T-cell (primary cell): Measurements from ENCODE around the gene VPS29. TPM values are rescaled to one million over a fixed set of nuclear protein-coding genes. Genes with fewer than 3 reads are reported as not detected.
A peak's percentile ranks its signal among the peaks of the same experiment; 100 is the strongest.

Experiments
- ATAC-seq, 4 experiments: fragments of 200-7000 bp in 3 of 4; fragments of 150-1000 bp in 1 of 4; cut with Tn5 transposase; replicated peaks in 1 of 4; 1 replicate in 3 of 4; 2 replicates in 1 of 4; pipeline ENCODE4 v1.10.0; 2021; ENCODE audit warnings: moderate library complexity in 3 of 4, mild to moderate bottlenecking in 2 of 4, moderate number of reproducible peaks in 1 of 4
- CTCF ChIA-PET, 2 donors: fragments of 300-600 bp; sonication (Branson Sonifier 250); formaldehyde crosslinking; loops; one replicate each; lab custom pipeline; 2022; ENCODE audit warnings: antibody characterized with exemption in 2 of 2; lab: Charles Lee
- POLR2A ChIA-PET, 2 donors: fragments of 300-600 bp; sonication (Branson Sonifier 250); formaldehyde crosslinking; loops; one replicate each; lab custom pipeline; 2022; ENCODE audit warnings: antibody characterized with exemption in 2 of 2; lab: Charles Lee
- DNase-seq, 35 experiments: peaks; one replicate each; pipeline versions ENCODE4 v3.0.0 to v3.0.0-alpha.2; 2013 to 2023
- H3K27ac ChIP-seq: one replicate; pipeline ENCODE4 v1.5.1; 2013; ENCODE audit warnings: low read length
- H3K27me3 ChIP-seq, 2 experiments: replicated peaks in 1 of 2; 1 replicate in 1 of 2; 2 replicates in 1 of 2; pipeline versions ENCODE4 v1.6.1 to v1.7.0; 2013; ENCODE audit warnings: low read length in 1 of 2, mixed read lengths in 1 of 2; ENCODE audit not compliant: control insufficient read depth in 2 of 2, insufficient read depth in 2 of 2; ENCODE audit errors: extremely low read depth in 1 of 2
- H3K36me3 ChIP-seq, 2 donors: 1 replicate in 1 of 2; 2 replicates in 1 of 2; pipeline versions ENCODE4 v1.6.1 to v1.7.0; 2013; ENCODE audit warnings: low read length in 1 of 2; ENCODE audit not compliant: control insufficient read depth in 2 of 2, insufficient read depth in 1 of 2; ENCODE audit errors: extremely low read depth in 1 of 2
- H3K4me1 ChIP-seq, 2 experiments: 1 replicate in 1 of 2; 2 replicates in 1 of 2; pipeline versions ENCODE4 v1.6.1 to v1.7.0; 2013; ENCODE audit warnings: low read length in 2 of 2, mixed read lengths in 1 of 2; ENCODE audit not compliant: insufficient read depth in 2 of 2, control insufficient read depth in 1 of 2; ENCODE audit errors: extremely low read depth in 1 of 2
- H3K4me3 ChIP-seq, 2 donors: 1 replicate in 1 of 2; 2 replicates in 1 of 2; pipeline versions ENCODE4 v1.5.1 to v1.7.0; 2013; ENCODE audit warnings: mild to moderate bottlenecking in 2 of 2, low read length in 1 of 2, moderate library complexity in 1 of 2; ENCODE audit not compliant: control insufficient read depth in 1 of 2; ENCODE audit errors: extremely low read depth in 1 of 2
- H3K9me3 ChIP-seq: 2 replicates; pipeline ENCODE4 v1.7.0; 2013
- H3K27ac Mint-ChIP-seq, 2 donors: one replicate each; pipeline ENCODE4 v1.8.0; 2020 to 2021; ENCODE audit warnings: mild to moderate bottlenecking in 2 of 2, mixed read lengths in 2 of 2
- H3K27me3 Mint-ChIP-seq, 2 donors: one replicate each; pipeline ENCODE4 v1.8.0; 2021 to 2022; ENCODE audit warnings: mixed read lengths in 2 of 2
- H3K36me3 Mint-ChIP-seq: one replicate; pipeline ENCODE4 v1.8.0; 2021; ENCODE audit warnings: mixed read lengths
- H3K4me1 Mint-ChIP-seq, 3 donors: one replicate each; pipeline ENCODE4 v1.8.0; 2020 to 2022; ENCODE audit warnings: mixed read lengths in 3 of 3, mild to moderate bottlenecking in 1 of 3
- H3K4me3 Mint-ChIP-seq, 3 donors: one replicate each; pipeline ENCODE4 v1.8.0; 2020 to 2022; ENCODE audit warnings: mild to moderate bottlenecking in 3 of 3, mixed read lengths in 3 of 3, moderate library complexity in 3 of 3
- H3K9me3 Mint-ChIP-seq, 3 donors: one replicate each; pipeline ENCODE4 v1.8.0; 2020 to 2022; ENCODE audit warnings: mixed read lengths in 3 of 3
- WGBS: methylation state at CpG from one replicate; pipeline ENCODE4 v1.1.5; 2013; ENCODE audit warnings: missing lambda C conversion rate; ENCODE audit not compliant: insufficient coverage; 5-methylcytosine and 5-hydroxymethylcytosine counted together
- total RNA-seq, 35 experiments: library from RNA in 6 of 35; stranded (reverse) in 6 of 35; fragments of 120-200 nt in 1 of 35; gene quantifications; one replicate each; pipeline versions ENCODE4 v1.2.1 to v1.2.4 and lab custom pipeline; 2013 to 2026

Gene VPS29
- total RNA-seq, 5 donors from 2014 or later (not counting 1 experiment from before 2014, with no cell fraction given): 79.0 to 109 (median 95.4) TPM

- H3K27me3 ChIP-seq: no peaks in the 10 kb centered on the region
- WGBS: 0% methylated on average over 8 of the region's 17 CpGs
- peaks cover 20% of the 10 kb centered on the region in 2 experiments for H3K4me1 ChIP-seq
- H3K4me1 Mint-ChIP-seq: peaks cover 38 to 45% (median 41%) of the 10 kb centered on the region in 3 donors
- peak overlapping the region; percentile 98 for H3K27ac Mint-ChIP-seq
- ATAC-seq (peak; percentile 5 to 18 (median 8)), DNase-seq (peak in 9 of 35 experiments; percentile 1 to 50 (median 9))
- ChIA-PET CTCF (interaction anchor here in 1 of 2 donors (0.7 to 5.3 kb wide), 6 partner anchors 12 to 104 kb away, joined by 3 to 30 read pairs (median 4); partner anchors contain the start of genes ARPC3, FAM216A and GPN3), POLR2A (interaction anchor here in 1 of 2 donors (0.9 kb wide), 1 partner anchor 37 kb away, joined by 3 read pairs; no protein-coding TSS in a partner anchor)
- H3K4me3 Mint-ChIP-seq: peak overlapping the region; percentile 90 to 99 (median 97)
- H3K27me3 Mint-ChIP-seq: no peaks in the 10 kb centered on the region
- no peaks in the 10 kb centered on the region for H3K9me3 Mint-ChIP-seq
- no peaks in the 10 kb centered on the region for H3K36me3 ChIP-seq
- H3K4me3 ChIP-seq: peak overlapping the region; percentile 74 to 88
- peak overlapping the region; percentile 77 for H3K27ac ChIP-seq
- no peaks in the 10 kb centered on the region for H3K9me3 ChIP-seq
- H3K36me3 Mint-ChIP-seq: peaks cover 7% of the 10 kb centered on the region
These were observed 536 bp downstream of the VPS29 start for GRCh38 chr12:110501399-110501751.

GRCh38 chr12:110498984-110499706 is 2.8 kb downstream of the VPS29 start:
- DNase-seq: no peak

GRCh38 chr12:110475426-110475825 is 26.5 kb downstream of the VPS29 start:
- Histone ChIP-seq H3K27ac (no peak overlapping the region), H3K4me3 (no peak overlapping the region), H3K27me3 (no peaks in the 10 kb centered on the region), H3K9me3 (no peaks in the 10 kb centered on the region), H3K4me1 (no peaks in the 10 kb centered on the region), H3K36me3 (peaks cover 0 to 6% of the 10 kb centered on the region in 2 donors)
- ATAC-seq (no peak), DNase-seq (no peak)
- no peak overlapping the region for H3K4me3 Mint-ChIP-seq
- no peaks in the 10 kb centered on the region for H3K9me3 Mint-ChIP-seq
- H3K36me3 Mint-ChIP-seq: no peaks in the 10 kb centered on the region
- no CpG with 5 or more reads among the region's 7 CpGs for WGBS
- CTCF ChIA-PET: no interaction called here
- POLR2A ChIA-PET: interaction anchor here (0.6 to 0.7 kb wide), 2 partner anchors 75 to 471 kb away, joined by 3 to 5 read pairs; no protein-coding TSS in a partner anchor
- H3K27ac Mint-ChIP-seq: no peak overlapping the region
- H3K4me1 Mint-ChIP-seq: peaks cover 3 to 6% (median 6%) of the 10 kb centered on the region in 3 donors
- H3K27me3 Mint-ChIP-seq: no peaks in the 10 kb centered on the region

More at GRCh38 chr12:110498984-110499706, 2.8 kb downstream of the VPS29 start:
- Histone ChIP-seq H3K4me3 (no peak overlapping the region), H3K4me1 (peaks cover 20% of the 10 kb centered on the region in 2 experiments), H3K9me3 (no peaks in the 10 kb centered on the region), H3K36me3 (peaks cover 0 to 16% of the 10 kb centered on the region in 2 donors), H3K27me3 (no peaks in the 10 kb centered on the region), H3K27ac (peak overlapping the region; percentile 14)
- Mint-ChIP-seq H3K9me3 (no peaks in the 10 kb centered on the region), H3K36me3 (peaks cover 18% of the 10 kb centered on the region), H3K4me3 (peak overlapping the region; percentile 2 to 57 (median 55)), H3K4me1 (peaks cover 38 to 47% (median 45%) of the 10 kb centered on the region in 3 donors), H3K27ac (peak overlapping the region; percentile 22 to 46), H3K27me3 (no peaks in the 10 kb centered on the region)
- CTCF ChIA-PET: interaction anchor here in 1 of 2 donors (0.6 to 5.3 kb wide), 4 partner anchors 14 to 49 kb away, joined by 3 to 30 read pairs (median 3); partner anchors contain the start of genes ARPC3, FAM216A and GPN3
- no peak for ATAC-seq
- POLR2A ChIA-PET: interaction anchor here in 1 of 2 donors (0.6 to 0.7 kb wide), 2 partner anchors 49 to 293 kb away, joined by 4 read pairs; partner anchors contain the start of gene ARPC3
- no CpG with 5 or more reads among the region's 4 CpGs for WGBS

GRCh38 chr12:110468214-110469048 is 33.5 kb downstream of the VPS29 start, which contains the start of the genes FAM216A and GPN3:
FAM216A (plus strand) TSS chr12:110468845; CDS start chr12:110468876, 31 bp downstream.
GPN3 (minus strand) TSS chr12:110468257; CDS start chr12:110468203, 54 bp downstream.
- Mint-ChIP-seq H3K36me3 (peaks cover 5% of the 10 kb centered on the region), H3K4me1 (peaks cover 30 to 44% (median 41%) of the 10 kb centered on the region in 3 donors), H3K27ac (peak within 1 kb of the TSS; percentile 90 to 93), H3K27me3 (no peaks in the 10 kb centered on the region), H3K4me3 (peak within 1 kb of the TSS; percentile 81 to 97 (median 97)), H3K9me3 (no peaks in the 10 kb centered on the region)
- DNase-seq: peak; percentile 90 to 97 (median 93)
- Histone ChIP-seq H3K36me3 (peaks cover 0 to 15% of the 10 kb centered on the region in 2 donors), H3K27ac (peak within 1 kb of the TSS; percentile 81), H3K27me3 (no peaks in the 10 kb centered on the region), H3K4me3 (peak within 1 kb of the TSS; percentile 84 to 91), H3K9me3 (no peaks in the 10 kb centered on the region), H3K4me1 (peaks cover 10 to 26% of the 10 kb centered on the region in 2 experiments)
- peak; percentile 84 to 90 (median 86) for ATAC-seq
- CTCF ChIA-PET: interaction anchor here (0.6 to 5.5 kb wide), 21 partner anchors 14 to 624 kb away, joined by 3 to 49 read pairs (median 4); partner anchors contain the start of genes ARPC3 (in 1 of the 2), RAD9B (in 1 of the 2) and VPS29 (in 1 of the 2)
- POLR2A ChIA-PET: interaction anchor here (0.6 to 2.6 kb wide), 3 partner anchors 18 to 273 kb away, joined by 4 to 9 read pairs (median 4); partner anchors contain the start of gene ARPC3 (in 1 of the 2)
- WGBS: under 1% methylated on average over 64 of the region's 78 CpGs

GRCh38 chr12:110467847-110468213 is 34.1 kb downstream of the VPS29 start:
- Mint-ChIP-seq H3K9me3 (no peaks in the 10 kb centered on the region), H3K36me3 (peaks cover 5% of the 10 kb centered on the region), H3K27me3 (no peaks in the 10 kb centered on the region), H3K27ac (peak overlapping the region; percentile 90 to 93), H3K4me3 (peak overlapping the region; percentile 81 to 97 (median 97)), H3K4me1 (peaks cover 30 to 44% (median 41%) of the 10 kb centered on the region in 3 donors)
- H3K9me3 ChIP-seq: no peaks in the 10 kb centered on the region
- H3K36me3 ChIP-seq: peaks cover 0 to 19% of the 10 kb centered on the region in 2 donors
- 0% methylated on average over 12 of the region's 15 CpGs for WGBS
- H3K4me1 ChIP-seq: peaks cover 10 to 26% of the 10 kb centered on the region in 2 experiments
- CTCF ChIA-PET: interaction anchor here (0.6 to 5.5 kb wide), 15 partner anchors 13 to 625 kb away, joined by 3 to 49 read pairs (median 4); partner anchors contain the start of genes ARPC3 (in 1 of the 2), RAD9B (in 1 of the 2) and VPS29 (in 1 of the 2)
- DNase-seq: no peak
- peak overlapping the region; percentile 81 for H3K27ac ChIP-seq
- peak overlapping the region; percentile 84 to 91 for H3K4me3 ChIP-seq
- no peaks in the 10 kb centered on the region for H3K27me3 ChIP-seq
- no peak for ATAC-seq
- POLR2A ChIA-PET: interaction anchor here (0.6 to 2.6 kb wide), 3 partner anchors 18 to 274 kb away, joined by 4 to 9 read pairs (median 4); partner anchors contain the start of gene ARPC3 (in 1 of the 2)
